ENCODE measurements around the gene MFN1. TPM values are rescaled to one million over a fixed set of nuclear protein-coding genes. Genes with fewer than 3 reads are reported as not detected.

Gene MFN1
- 19.5 and 26.5 TPM in 2 replicates for total RNA-seq

DNA sequence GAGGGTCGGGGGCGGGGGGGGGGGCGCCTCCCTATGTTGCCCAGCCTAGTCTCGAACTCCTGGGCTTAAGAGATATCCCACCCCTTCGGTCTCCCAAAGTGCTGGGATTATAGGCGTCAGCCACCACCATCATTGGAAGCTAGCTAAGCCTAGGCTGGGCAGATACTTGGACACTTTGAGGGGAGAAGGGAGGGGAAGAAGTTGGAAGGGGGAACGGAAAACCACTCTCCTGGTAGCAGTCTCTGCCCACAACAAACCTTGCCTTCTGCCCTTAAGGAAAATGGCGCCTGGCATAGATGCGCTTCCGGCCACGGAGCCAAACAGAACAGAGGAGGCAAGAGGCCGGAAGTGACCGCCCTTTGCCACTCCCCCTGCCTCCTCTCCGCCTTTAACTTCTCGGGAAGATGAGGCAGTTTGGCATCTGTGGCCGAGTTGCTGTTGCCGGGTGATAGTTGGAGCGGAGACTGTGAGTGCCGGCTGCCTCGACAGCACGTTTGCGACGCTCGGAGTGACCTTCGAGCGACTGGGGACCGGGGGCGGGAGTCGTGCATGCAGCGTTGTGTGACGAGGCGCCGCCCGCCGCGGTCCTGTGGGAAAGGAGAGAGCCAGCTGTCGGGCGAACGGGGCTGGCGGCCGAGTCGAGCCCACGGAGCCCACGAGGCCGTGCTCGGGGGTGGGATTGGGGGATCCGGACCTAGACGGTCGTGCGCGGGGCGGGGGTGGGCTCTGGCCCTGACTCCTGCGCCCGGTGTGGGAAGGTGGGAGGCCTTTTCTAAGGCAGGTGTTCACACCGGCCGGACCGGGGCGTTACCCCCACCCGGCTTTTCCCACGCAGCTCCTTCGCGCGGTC, at the start of gene MFN1:
TSS of gene MFN1 (plus strand) at position 365 of the 850 bp plus-strand sequence. CDS start 1,143 bp downstream, outside the sequence.

DNA sequence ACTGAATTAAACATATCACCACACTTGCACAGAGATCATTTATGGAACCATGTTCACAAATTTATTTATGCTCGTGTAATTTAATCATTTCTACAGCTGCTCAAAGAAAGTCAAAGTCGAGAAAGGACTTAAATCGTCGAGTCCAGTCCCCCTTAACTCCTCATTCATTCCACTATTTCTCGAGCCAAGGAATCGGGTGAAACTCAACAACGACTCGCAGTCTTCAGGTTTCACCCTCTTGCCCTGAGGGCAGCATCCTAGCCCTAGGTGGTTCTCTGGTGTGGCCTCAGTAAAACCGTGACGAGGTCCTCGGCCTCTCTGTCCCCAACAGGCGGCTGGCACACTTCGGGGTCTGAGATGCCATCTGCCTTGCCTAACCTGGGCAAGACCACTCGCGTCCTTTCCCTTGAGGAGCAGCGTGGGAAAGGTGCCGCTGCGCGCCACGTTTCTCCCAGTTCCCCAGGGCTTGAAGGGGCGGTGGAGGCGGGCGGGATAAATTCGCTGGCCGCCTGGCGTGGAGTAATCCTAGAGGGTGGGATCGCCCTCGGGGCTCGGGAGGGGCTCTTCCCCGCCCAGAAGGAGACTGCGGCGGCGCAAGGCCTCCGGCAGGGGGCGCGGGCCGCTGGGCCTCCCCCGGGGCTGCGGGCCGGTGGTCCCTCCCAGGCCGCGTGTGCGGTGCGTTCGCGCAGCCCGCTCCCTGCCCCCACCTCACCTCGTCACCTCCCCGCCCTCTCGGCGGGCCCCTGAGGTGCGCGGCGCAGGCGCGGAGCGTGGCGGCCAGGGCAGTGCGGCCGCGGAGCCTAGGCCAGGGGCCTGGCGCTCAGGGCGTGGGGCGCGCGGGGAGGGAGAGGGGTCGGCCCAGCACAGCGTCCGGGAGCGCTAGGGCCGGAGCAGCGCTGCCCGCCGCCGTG, 25.0 kb upstream of the MFN1 start, which contains the start of gene ZNF639:
TSS of gene ZNF639 (plus strand) at position 746 of the 911 bp plus-strand sequence. CDS start 5,263 bp downstream, outside the sequence.

Other genes starting within 250 kb of the MFN1 start
- gene PIK3CA, start 199.4 kb upstream of the MFN1 start, total RNA-seq: 12.8 and 13.1 TPM in 2 replicates
- under 0.01 and 1.4 TPM in 2 replicates for gene KCNMB3, start 96.6 kb upstream of the MFN1 start, total RNA-seq
- gene ZNF639, start 24.7 kb upstream of the MFN1 start, total RNA-seq: 41.2 and 45.7 TPM in 2 replicates
- 47.5 and 50.4 TPM in 2 replicates for gene GNB4, start 103.8 kb downstream of the MFN1 start, total RNA-seq
- gene ACTL6A, start 215.2 kb downstream of the MFN1 start, total RNA-seq: 60.9 and 64.4 TPM in 2 replicates